NCI-H1417 treated with DMSO at 0.1 percent for 48 hours (cell line): ENCODE results near the gene MAPK7.

Experiments used
- DNase-seq: peaks from one replicate; lab custom pipeline; 2025; lab: John Stamatoyannopoulos, UW

Gene MAPK7

GRCh38 chr17:19380481-19381301 lies 2.4 kb downstream of the MAPK7 start:
- no peak for DNase-seq

- no peak for DNase-seq
These were observed 3.1 kb downstream of the MAPK7 start for GRCh38 chr17:19381361-19381740.

- DNase-seq, result no peak
These were observed 3.6 kb downstream of the MAPK7 start for GRCh38 chr17:19381741-19382444.

- DNase-seq, result no peak
These were observed 4.5 kb downstream of the MAPK7 start for GRCh38 chr17:19382531-19383444.

GRCh38 chr17:19383681-19384470 lies 5.6 kb downstream of the MAPK7 start:
- DNase-seq, result no peak

- no peak for DNase-seq
These were observed 6.6 kb downstream of the MAPK7 start for GRCh38 chr17:19384723-19385391.

- DNase-seq, result no peak
These were observed 7.3 kb downstream of the MAPK7 start for GRCh38 chr17:19385521-19385983.

GRCh38 chr17:19386051-19386929 lies 8.0 kb downstream of the MAPK7 start:
- no peak for DNase-seq

- no peak for DNase-seq
These were observed 8.9 kb downstream of the MAPK7 start, which contains the start of gene MFAP4 for GRCh38 chr17:19386974-19387920. TSS of gene MFAP4 (minus strand) at chr17:19387190. CDS start at chr17:19387155, 35 bp downstream.

- no peak for DNase-seq
These were observed 9.7 kb downstream of the MAPK7 start for GRCh38 chr17:19387921-19388521.

- DNase-seq, result no peak
These were observed 10.8 kb downstream of the MAPK7 start for GRCh38 chr17:19388791-19389785.

GRCh38 chr17:19390951-19391350 lies 12.7 kb downstream of the MAPK7 start:
- DNase-seq, result no peak

- no peak for DNase-seq
These were observed 13.1 kb downstream of the MAPK7 start for GRCh38 chr17:19391432-19391831.

- DNase-seq, result no peak
These were observed 14.0 kb downstream of the MAPK7 start for GRCh38 chr17:19392303-19392702.

- no peak for DNase-seq
These were observed 19.3 kb downstream of the MAPK7 start for GRCh38 chr17:19397556-19398041.

- no peak for DNase-seq
These were observed 20.2 kb downstream of the MAPK7 start for GRCh38 chr17:19398301-19399181.
